Neutrophil (primary cell): ENCODE data around the gene CDH5.

Experiments
- H3K27ac ChIP-seq: fragments of 200-600 bp; sonication (generic); 2 replicates; pipeline ENCODE4 v1.5.1; 2016; ENCODE audit warnings: mild to moderate bottlenecking, moderate library complexity
- H3K27me3 ChIP-seq: fragments of 200-600 bp; sonication (generic); 2 replicates; pipeline ENCODE4 v1.6.0; 2016; ENCODE audit warnings: mild to moderate bottlenecking
- H3K36me3 ChIP-seq: fragments of 200-600 bp; sonication (generic); 2 replicates; pipeline ENCODE4 v1.5.1; 2017
- H3K4me1 ChIP-seq, 2 experiments: fragments of 200-600 bp in 1 of 2; sonication (generic) in 1 of 2; 1 replicate in 1 of 2; 2 replicates in 1 of 2; pipeline versions ENCODE4 v1.5.1 to v1.6.1; 2013 to 2016; ENCODE audit warnings: low read depth in 1 of 2, low read length in 1 of 2, mild to moderate bottlenecking in 1 of 2, moderate library complexity in 1 of 2; ENCODE audit not compliant: control insufficient read depth in 1 of 2, insufficient read depth in 1 of 2
- H3K4me3 ChIP-seq, 2 experiments: fragments of 200-600 bp in 1 of 2; sonication (generic) in 1 of 2; 1 replicate in 1 of 2; 2 replicates in 1 of 2; pipeline ENCODE4 v1.5.1; 2013 to 2016; ENCODE audit warnings: low read depth in 1 of 2, low read length in 1 of 2, mild to moderate bottlenecking in 1 of 2, moderate library complexity in 1 of 2
- H3K9me3 ChIP-seq: fragments of 200-600 bp; sonication (generic); 2 replicates; pipeline ENCODE4 v1.5.1; 2016
- TF ChIP-seq, protein P1 (sequence below): fragments of 200-600 bp; sonication (generic); IDR thresholded peaks from 2 replicates; pipeline ENCODE4 v1.5.1; 2016; ENCODE audit warnings: antibody characterized with exemption

CDH5 gene

DNA sequence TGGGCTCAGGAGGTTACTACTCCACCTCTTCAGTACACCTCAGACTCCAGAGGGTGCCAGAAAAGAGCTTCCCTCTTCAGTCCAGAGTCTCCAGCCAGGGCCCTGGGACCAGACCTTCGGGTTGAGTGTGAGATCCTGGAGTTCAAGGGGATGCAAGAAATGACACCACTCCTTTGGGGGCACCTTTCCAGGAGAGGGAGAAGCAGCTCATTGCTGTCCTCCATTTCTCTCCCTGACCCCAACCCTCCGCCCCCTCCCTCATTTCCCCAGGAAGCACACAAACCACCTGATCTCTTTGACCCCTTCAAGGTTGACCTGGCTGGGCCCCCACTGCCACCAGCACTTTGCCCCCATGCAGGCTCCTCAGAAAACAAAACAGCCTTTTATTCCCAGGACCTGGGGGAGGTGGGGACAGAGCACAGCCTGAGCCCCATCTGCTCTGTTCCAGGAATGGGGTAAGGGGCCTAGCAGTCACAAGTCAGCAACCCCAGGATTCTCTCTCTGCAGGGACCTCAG is 21.4 kb downstream of the CDH5 start:
- no peaks in the 10 kb centered on the region for H3K36me3 ChIP-seq
- no peaks in the 10 kb centered on the region for H3K27me3 ChIP-seq
- H3K9me3 ChIP-seq = no peaks in the 10 kb centered on the region
- H3K4me3 ChIP-seq = no peak overlapping the region
- TF ChIP-seq, protein P1, sequence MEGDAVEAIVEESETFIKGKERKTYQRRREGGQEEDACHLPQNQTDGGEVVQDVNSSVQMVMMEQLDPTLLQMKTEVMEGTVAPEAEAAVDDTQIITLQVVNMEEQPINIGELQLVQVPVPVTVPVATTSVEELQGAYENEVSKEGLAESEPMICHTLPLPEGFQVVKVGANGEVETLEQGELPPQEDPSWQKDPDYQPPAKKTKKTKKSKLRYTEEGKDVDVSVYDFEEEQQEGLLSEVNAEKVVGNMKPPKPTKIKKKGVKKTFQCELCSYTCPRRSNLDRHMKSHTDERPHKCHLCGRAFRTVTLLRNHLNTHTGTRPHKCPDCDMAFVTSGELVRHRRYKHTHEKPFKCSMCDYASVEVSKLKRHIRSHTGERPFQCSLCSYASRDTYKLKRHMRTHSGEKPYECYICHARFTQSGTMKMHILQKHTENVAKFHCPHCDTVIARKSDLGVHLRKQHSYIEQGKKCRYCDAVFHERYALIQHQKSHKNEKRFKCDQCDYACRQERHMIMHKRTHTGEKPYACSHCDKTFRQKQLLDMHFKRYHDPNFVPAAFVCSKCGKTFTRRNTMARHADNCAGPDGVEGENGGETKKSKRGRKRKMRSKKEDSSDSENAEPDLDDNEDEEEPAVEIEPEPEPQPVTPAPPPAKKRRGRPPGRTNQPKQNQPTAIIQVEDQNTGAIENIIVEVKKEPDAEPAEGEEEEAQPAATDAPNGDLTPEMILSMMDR = no peak
- no peaks in the 10 kb centered on the region for H3K4me1 ChIP-seq
- H3K27ac ChIP-seq = no peak overlapping the region

GRCh38 chr16:66388350-66389139 is 22.1 kb downstream of the CDH5 start:
- Histone ChIP-seq H3K36me3 (no peaks in the 10 kb centered on the region), H3K27me3 (no peaks in the 10 kb centered on the region), H3K9me3 (no peaks in the 10 kb centered on the region), H3K27ac (no peak overlapping the region), H3K4me3 (no peak overlapping the region), H3K4me1 (no peaks in the 10 kb centered on the region)
- TF ChIP-seq, protein P1 = no peak

GRCh38 chr16:66389256-66390176 is 23.0 kb downstream of the CDH5 start:
- H3K4me1 ChIP-seq = no peaks in the 10 kb centered on the region
- no peak overlapping the region for H3K27ac ChIP-seq
- TF ChIP-seq, protein P1 = no peak
- no peaks in the 10 kb centered on the region for H3K9me3 ChIP-seq
- H3K4me3 ChIP-seq = no peak overlapping the region
- no peaks in the 10 kb centered on the region for H3K36me3 ChIP-seq
- no peaks in the 10 kb centered on the region for H3K27me3 ChIP-seq

- H3K36me3 ChIP-seq = no peaks in the 10 kb centered on the region
- no peak overlapping the region for H3K27ac ChIP-seq
- H3K4me1 ChIP-seq = no peaks in the 10 kb centered on the region
- no peak overlapping the region for H3K4me3 ChIP-seq
- TF ChIP-seq, protein P1 = no peak
- H3K27me3 ChIP-seq = no peaks in the 10 kb centered on the region
- H3K9me3 ChIP-seq = no peaks in the 10 kb centered on the region
These were observed 24.0 kb downstream of the CDH5 start for GRCh38 chr16:66390346-66391108.
